AG10803 (cell line): ENCODE measurements around the gene SUPT7L.
A peak's percentile ranks its signal among the peaks of the same experiment; 100 is the strongest.

Experiments used
- DNase-seq: peaks from one replicate; pipeline ENCODE4 v3.0.0; 2010; ENCODE audit warnings: low read depth
- H3K4me3 ChIP-seq: 2 replicates; pipeline ENCODE4 v1.5.1; 2011; ENCODE audit warnings: mild to moderate bottlenecking, low read length, control low read depth
- TF ChIP-seq, protein P1 (sequence below): conservative IDR thresholded peaks from 2 replicates; pipeline ENCODE4 v1.5.1; 2011; ENCODE audit warnings: mild to moderate bottlenecking, low read length, control low read depth, inconsistent platforms

The SUPT7L gene, protein sequence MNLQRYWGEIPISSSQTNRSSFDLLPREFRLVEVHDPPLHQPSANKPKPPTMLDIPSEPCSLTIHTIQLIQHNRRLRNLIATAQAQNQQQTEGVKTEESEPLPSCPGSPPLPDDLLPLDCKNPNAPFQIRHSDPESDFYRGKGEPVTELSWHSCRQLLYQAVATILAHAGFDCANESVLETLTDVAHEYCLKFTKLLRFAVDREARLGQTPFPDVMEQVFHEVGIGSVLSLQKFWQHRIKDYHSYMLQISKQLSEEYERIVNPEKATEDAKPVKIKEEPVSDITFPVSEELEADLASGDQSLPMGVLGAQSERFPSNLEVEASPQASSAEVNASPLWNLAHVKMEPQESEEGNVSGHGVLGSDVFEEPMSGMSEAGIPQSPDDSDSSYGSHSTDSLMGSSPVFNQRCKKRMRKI

DNA sequence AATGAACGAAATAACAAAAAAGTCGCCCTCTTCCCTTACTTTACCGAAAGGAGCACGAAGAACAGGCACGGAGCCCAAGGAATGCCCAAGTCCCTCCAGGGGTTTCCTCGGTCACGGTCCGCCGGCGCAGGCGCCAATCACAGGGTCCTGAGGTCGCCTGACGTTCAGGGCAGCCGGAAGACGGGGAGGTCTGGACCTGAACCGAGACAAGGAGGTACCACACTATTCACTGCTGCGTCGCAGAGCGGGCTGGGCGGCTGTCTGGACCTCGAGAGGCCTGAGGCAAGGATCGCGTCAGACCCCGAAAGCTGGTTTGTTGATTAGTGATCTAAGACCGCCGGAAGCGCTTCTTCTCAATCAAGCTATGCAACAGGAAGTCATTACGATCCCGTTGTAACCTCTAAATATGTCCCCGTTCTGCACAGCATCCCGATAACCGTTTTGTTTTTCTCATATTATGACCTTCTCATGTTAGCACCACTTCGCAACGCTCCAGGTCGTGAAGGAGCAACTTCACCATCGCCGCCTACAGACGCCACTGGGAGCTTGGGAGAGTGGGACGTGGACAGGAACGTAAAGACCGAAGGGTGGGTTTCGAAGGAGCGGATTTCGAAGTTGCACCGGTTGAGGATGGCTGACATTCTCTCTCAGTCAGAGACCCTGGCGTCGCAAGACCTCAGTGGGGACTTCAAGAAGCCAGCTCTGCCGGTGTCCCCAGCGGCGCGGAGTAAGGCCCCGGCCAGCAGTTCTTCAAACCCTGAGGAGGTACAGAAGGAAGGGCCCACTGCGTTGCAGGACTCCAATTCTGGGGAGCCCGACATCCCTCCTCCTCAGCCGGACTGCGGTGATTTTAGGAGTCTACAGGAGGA, at the start of gene SUPT7L, which contains the start of gene SLC4A1AP:
Gene SUPT7L, minus strand, starts transcription at position 330 of the 869 bp plus-strand sequence. CDS start 1,422 bp downstream, outside the sequence.
Gene SLC4A1AP, plus strand, starts transcription at position 605 of the 869 bp plus-strand sequence. Its CDS starts 26 bp downstream, at position 631.
- peak within 1 kb of the TSS; percentile 96 for H3K4me3 ChIP-seq
- peak; percentile 88 for DNase-seq
- TF ChIP-seq, protein P1, sequence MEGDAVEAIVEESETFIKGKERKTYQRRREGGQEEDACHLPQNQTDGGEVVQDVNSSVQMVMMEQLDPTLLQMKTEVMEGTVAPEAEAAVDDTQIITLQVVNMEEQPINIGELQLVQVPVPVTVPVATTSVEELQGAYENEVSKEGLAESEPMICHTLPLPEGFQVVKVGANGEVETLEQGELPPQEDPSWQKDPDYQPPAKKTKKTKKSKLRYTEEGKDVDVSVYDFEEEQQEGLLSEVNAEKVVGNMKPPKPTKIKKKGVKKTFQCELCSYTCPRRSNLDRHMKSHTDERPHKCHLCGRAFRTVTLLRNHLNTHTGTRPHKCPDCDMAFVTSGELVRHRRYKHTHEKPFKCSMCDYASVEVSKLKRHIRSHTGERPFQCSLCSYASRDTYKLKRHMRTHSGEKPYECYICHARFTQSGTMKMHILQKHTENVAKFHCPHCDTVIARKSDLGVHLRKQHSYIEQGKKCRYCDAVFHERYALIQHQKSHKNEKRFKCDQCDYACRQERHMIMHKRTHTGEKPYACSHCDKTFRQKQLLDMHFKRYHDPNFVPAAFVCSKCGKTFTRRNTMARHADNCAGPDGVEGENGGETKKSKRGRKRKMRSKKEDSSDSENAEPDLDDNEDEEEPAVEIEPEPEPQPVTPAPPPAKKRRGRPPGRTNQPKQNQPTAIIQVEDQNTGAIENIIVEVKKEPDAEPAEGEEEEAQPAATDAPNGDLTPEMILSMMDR, result 0 out of 2 replicates have a peak, but pooled peaks have one; percentile 10

DNA sequence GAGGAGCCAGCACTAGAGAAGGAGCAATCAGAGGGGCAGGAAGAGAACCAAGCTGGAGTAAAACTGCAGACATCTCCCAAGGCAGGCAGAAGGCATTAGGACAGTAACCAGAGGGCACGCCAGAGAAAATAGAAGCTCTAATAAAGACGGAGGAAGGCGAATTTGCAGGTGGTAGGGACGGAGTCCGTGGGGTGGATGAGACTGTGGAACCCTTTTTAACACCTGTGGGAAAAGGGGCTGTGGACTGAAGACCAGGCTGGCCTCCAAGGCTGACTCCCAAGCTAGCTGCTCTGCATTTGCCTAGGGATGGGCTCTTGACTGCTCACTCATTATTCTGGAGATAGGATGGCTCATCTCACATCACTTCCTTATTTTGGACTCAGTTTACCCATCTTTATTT, 49.8 kb upstream of the SUPT7L start:
- TF ChIP-seq, protein P1, result no peak
- DNase-seq, result no peak
- no peak overlapping the region for H3K4me3 ChIP-seq

- H3K4me3 ChIP-seq, result no peak overlapping the region
- TF ChIP-seq, protein P1, result no peak
- no peak for DNase-seq
Observed at GRCh38 chr2:27712522-27712921, 49.1 kb upstream of the SUPT7L start.

GRCh38 chr2:27711804-27712203, 48.4 kb upstream of the SUPT7L start:
- DNase-seq, result no peak
- no peak overlapping the region for H3K4me3 ChIP-seq
- TF ChIP-seq, protein P1, result no peak

- DNase-seq, result no peak
- no peak overlapping the region for H3K4me3 ChIP-seq
- TF ChIP-seq, protein P1, result no peak
Observed at GRCh38 chr2:27710640-27711430, 47.4 kb upstream of the SUPT7L start.

DNA sequence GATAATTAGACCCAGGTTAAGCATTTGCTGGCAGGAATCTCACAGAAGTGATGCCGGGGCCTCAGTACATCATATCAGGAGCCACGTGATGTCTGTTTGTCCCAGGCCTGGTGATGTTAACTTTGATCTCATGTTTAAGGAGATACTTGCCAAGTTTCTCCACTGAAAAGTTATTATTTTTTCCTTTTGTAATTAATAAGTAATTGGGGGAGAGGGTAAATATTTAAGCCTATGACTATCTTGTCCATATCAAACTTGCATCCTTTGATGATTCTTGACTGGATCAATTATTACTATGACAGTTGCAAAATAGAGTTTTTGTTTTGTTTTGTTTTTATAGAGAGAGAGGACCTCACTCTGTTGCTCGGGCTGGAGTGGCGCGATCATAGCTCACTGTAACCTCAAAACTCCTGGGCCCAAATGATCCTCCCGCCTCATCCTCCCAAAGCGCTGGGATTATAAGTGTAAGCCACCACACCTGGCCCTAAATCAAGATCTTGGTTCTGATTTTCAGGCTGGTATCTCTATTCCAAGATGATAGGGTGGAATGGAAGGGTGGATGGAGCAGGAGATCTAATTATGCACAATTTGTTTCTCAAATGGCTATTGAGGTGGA, 46.7 kb upstream of the SUPT7L start:
- TF ChIP-seq, protein P1, result no peak
- no peak overlapping the region for H3K4me3 ChIP-seq
- DNase-seq, result no peak
